GM12873 (cell line): ENCODE measurements around the gene SEMG1.

Source experiments
- CTCF ChIP-seq: IDR thresholded peaks from 2 replicates; pipeline ENCODE4 v1.5.1; 2012; ENCODE audit warnings: low read depth, mild to moderate bottlenecking, moderate library complexity, low read length, control low read depth; ENCODE audit not compliant: insufficient read depth; ENCODE audit errors: missing control alignments

SEMG1 gene

GRCh38 chr20:45176526-45177267 lies 30.1 kb upstream of the SEMG1 start:
- TF ChIP-seq CTCF = no peak

- no peak for TF ChIP-seq CTCF
Measured at GRCh38 chr20:45179166-45179565, 27.7 kb upstream of the SEMG1 start.

GRCh38 chr20:45181639-45182038 lies 25.2 kb upstream of the SEMG1 start:
- TF ChIP-seq CTCF = no peak

GRCh38 chr20:45183084-45183483 lies 23.7 kb upstream of the SEMG1 start:
- no peak for TF ChIP-seq CTCF

- no peak for TF ChIP-seq CTCF
Measured at GRCh38 chr20:45187693-45188092, 19.1 kb upstream of the SEMG1 start.

GRCh38 chr20:45189067-45189609 lies 17.7 kb upstream of the SEMG1 start:
- TF ChIP-seq CTCF = no peak

- no peak for TF ChIP-seq CTCF
Measured at GRCh38 chr20:45189861-45190260, 17.0 kb upstream of the SEMG1 start.
